HCT116 (cell line): ENCODE measurements around the gene IQGAP2.

Source experiments
- CTCF ChIP-seq, 3 experiments: fragments of 200-600 bp in 1 of 3; sonication (generic) in 1 of 3; IDR thresholded peaks in 2 of 3; conservative IDR thresholded peaks in 1 of 3; 2 replicates each; pipeline ENCODE4 v1.5.1; 2012 to 2017; ENCODE audit warnings: low read depth in 2 of 3, low read length in 2 of 3, antibody characterized with exemption in 1 of 3, borderline replicate concordance in 1 of 3, control low read depth in 1 of 3, mild to moderate bottlenecking in 1 of 3, mixed read lengths in 1 of 3, mixed run types in 1 of 3, moderate library complexity in 1 of 3; ENCODE audit not compliant: insufficient read depth in 1 of 3
- FOSL1 ChIP-seq: IDR thresholded peaks from 2 replicates; pipeline ENCODE4 v1.6.1; 2012; ENCODE audit warnings: low read depth
- POLR2A ChIP-seq: IDR thresholded peaks from 2 replicates; pipeline ENCODE4 v1.7.0; 2011; ENCODE audit warnings: borderline replicate concordance; ENCODE audit not compliant: insufficient read depth, insufficient read length; ENCODE audit errors: extremely low read depth
- POLR2AphosphoS5 ChIP-seq: IDR thresholded peaks from 2 replicates; pipeline ENCODE4 v1.6.1; 2011; ENCODE audit warnings: mild to moderate bottlenecking, low read depth, low read length, moderate library complexity
- RAD21 ChIP-seq: IDR thresholded peaks from 2 replicates; pipeline ENCODE4 v1.6.1; 2012; ENCODE audit warnings: low read depth, mild to moderate bottlenecking
- REST ChIP-seq: IDR thresholded peaks from 2 replicates; pipeline ENCODE4 v1.6.1; 2012; ENCODE audit warnings: low read depth
- SP1 ChIP-seq: IDR thresholded peaks from 2 replicates; pipeline ENCODE4 v1.6.1; 2012; ENCODE audit warnings: low read depth
- YY1 ChIP-seq: IDR thresholded peaks from 2 replicates; pipeline ENCODE4 v1.6.1; 2011; ENCODE audit warnings: low read length, low read depth, moderate library complexity, mild to moderate bottlenecking; ENCODE audit not compliant: insufficient replicate concordance; ENCODE audit errors: extremely low read depth

- no peak for TF ChIP-seq CTCF (IDR thresholded peaks at IDR 0.05 in 2 of 3, conservative IDR thresholded peaks at IDR 0.05 in 1 of 3; ENCODE audit: borderline replicate concordance in 1 of 3, insufficient read depth in 1 of 3, low read depth in 2 of 3, low read length in 2 of 3)
- TF ChIP-seq POLR2A: no peak
- no peak for TF ChIP-seq REST
- no peak for TF ChIP-seq YY1
- TF ChIP-seq SP1: no peak
- TF ChIP-seq RAD21: no peak
- TF ChIP-seq FOSL1: no peak
- TF ChIP-seq POLR2AphosphoS5: no peak
Observed at GRCh38 chr5:76401801-76402250, 1.3 kb upstream of the IQGAP2 start.
